ENCODE data around the gene TULP4.

DNA sequence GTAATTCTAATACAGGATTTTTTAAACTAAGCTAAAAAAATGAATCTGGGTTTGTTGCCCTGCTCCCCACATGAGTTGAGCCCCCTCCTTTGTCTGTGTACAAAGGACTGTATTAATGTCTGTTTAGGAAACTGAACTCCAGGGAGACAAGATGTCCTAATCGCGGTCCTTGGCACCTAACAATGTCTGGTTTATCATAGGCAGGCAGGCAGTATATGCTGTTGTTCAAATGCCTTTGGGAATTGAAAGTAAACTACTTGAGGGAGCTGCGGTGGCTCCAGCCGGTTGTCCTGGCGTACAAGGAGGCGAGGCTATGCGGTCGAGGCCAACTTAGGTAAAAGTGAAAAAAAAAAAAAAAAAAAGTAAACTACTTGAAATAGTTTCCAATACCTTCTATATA is 98.5 kb downstream of the TULP4 start:
- no peak for TF ChIP-seq CEBPB (IDR thresholded peaks at IDR 0.05)
- TF ChIP-seq, protein P1, sequence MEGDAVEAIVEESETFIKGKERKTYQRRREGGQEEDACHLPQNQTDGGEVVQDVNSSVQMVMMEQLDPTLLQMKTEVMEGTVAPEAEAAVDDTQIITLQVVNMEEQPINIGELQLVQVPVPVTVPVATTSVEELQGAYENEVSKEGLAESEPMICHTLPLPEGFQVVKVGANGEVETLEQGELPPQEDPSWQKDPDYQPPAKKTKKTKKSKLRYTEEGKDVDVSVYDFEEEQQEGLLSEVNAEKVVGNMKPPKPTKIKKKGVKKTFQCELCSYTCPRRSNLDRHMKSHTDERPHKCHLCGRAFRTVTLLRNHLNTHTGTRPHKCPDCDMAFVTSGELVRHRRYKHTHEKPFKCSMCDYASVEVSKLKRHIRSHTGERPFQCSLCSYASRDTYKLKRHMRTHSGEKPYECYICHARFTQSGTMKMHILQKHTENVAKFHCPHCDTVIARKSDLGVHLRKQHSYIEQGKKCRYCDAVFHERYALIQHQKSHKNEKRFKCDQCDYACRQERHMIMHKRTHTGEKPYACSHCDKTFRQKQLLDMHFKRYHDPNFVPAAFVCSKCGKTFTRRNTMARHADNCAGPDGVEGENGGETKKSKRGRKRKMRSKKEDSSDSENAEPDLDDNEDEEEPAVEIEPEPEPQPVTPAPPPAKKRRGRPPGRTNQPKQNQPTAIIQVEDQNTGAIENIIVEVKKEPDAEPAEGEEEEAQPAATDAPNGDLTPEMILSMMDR (IDR thresholded peaks at IDR 0.05), result no peak
- TF ChIP-seq RAD21 (conservative IDR thresholded peaks at IDR 0.05 in 1 of 2, IDR thresholded peaks at IDR 0.05 in 1 of 2), result no peak
